Fibroblast of the conjunctiva (primary cell): ENCODE measurements around the gene SMG1.

Source experiments
- DNase-seq: peaks from one replicate; pipeline ENCODE4 v3.0.0-alpha.2; 2010; ENCODE audit warnings: low read depth

Gene SMG1

DNA sequence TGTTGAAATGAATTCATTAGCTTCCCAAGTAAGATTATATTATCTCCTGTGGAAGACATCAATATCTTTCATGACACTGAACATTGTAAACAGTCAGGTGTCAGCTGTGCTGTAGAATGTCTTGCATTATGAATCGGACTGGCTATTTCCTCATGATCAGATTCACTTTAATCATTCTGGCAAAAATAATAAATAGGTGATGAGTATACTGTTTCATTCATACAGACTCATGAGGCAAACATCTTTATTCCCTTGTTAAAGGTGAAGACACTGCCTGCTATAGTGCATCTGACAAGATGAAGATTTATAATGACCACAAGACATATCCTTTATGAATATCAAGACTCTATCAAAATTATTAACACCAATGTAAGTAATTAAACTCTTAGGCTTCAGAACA lies 73.6 kb downstream of the SMG1 start:
- no peak for DNase-seq

DNA sequence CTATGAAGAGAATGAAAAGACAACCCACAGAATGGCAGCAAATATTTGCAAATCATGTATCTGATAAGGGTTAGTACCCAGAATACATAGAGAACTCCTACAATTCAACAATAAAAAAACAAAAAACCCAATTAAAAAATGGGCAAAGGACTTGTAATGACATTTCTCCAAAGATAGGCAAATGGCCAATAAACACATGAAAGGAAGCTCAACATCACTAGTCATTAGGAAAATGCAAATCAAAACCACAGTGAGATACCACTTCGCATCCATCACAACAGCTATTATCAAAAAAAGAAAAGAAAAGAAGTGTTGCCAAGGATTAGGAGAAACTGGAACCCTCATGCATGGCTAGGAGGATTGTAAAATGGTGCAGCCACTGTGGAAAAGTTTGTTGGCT lies 79.8 kb downstream of the SMG1 start:
- DNase-seq, result no peak

DNA sequence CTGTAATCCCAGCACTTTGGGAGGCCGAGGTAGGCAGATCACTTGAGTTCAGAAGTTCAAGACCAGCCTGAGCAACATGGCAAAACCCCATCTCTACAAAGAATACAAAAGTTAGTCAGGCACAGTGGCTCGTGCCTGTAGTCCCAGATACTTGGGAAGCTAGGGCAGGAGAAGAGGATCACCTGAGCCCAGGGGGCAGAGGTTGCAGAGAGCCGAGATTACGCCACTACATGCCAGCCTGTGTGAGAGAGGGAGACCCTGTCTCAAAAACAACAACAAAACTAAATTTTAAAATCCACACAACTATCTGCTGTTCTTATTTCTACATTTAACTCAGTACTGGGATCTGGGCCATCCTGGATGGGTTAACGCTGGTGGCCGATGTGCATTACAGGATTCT lies 83.6 kb downstream of the SMG1 start:
- DNase-seq, result no peak

DNA sequence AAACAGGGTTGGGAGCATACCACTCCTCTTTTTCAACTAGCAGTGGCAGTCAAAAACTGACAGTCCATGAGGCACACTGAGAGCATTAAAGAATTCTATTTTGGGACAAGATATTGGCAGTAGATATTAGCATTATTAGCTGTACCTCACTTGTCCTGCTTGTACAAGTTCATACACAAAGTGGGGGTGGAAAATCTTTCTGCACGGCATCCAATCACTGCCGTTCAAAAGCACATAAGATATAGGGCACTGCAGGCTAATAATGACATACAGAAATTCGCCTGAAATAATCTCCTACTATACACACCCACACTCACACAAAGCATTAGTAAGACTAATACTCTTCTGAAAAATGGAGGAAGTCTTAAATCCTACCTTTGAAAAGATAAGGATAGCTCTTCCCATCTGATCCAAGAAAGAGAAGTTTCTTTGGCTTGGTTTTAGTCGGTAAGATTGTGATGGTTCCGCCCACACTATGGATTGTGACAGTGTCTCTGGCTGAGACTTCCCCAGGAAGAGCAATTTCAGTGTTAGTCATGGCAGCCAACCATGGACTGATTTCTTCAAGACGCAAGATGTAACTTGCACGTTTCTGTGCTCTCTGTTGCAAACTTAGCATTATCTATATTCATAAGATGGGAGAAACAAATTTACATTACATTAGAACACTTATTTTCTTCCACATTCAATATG lies 84.2 kb downstream of the SMG1 start:
- DNase-seq, result no peak

DNA sequence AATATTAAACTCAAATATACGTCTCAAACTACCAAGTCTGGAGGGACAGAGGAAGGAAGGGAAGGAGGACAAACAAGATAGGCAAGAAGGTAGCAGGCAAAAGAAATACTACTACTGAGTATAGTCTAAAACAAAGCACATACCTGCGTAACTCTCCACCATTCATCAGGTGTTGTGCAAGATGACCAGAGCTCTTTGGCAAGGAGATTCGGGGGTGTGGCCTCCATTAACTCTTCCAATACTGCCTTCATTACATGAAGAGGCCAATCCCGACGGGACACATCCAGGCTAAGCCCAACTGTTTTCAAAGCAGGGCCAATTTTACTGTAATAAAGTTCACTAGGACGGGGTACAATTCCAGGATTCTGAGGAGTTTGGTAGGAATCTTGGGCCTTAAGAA lies 86.7 kb downstream of the SMG1 start:
- no peak for DNase-seq

DNA sequence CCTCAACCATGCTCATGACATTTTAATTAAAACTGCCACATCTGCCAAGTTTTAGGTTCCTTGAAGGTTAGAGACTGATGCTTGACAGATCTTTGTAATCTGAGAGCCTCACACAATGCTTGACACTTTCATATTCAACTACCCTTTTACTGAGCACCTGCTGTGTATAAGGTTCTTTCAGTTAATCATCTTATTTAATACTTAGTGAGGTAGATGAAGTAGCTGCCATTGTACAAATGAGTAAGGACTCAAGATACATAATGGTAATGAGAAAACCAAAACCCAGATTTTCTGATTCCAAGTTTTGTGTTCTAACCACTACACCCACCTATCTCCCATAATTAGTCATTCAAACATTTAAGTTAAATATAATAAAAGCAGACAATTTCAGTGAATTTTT lies 89.5 kb downstream of the SMG1 start:
- no peak for DNase-seq

DNA sequence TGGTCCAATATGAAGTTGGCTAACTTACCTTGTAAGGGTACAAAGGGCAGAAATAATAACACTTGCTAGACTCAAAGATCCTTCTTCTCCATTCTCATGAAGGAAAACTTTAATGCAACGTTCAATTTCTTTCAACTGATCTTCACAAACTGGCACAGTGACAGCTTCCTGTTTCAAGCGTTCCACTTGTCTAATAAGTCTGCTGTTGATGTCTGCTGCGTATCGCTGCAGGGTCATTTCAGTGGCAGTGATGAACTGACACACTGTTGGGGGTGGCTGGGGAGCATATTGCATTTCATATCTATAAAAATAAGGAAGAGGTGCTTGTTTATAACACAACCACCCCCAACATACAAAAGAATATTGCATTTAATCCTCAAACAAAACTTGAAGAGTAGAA lies 91.3 kb downstream of the SMG1 start:
- no peak for DNase-seq

DNA sequence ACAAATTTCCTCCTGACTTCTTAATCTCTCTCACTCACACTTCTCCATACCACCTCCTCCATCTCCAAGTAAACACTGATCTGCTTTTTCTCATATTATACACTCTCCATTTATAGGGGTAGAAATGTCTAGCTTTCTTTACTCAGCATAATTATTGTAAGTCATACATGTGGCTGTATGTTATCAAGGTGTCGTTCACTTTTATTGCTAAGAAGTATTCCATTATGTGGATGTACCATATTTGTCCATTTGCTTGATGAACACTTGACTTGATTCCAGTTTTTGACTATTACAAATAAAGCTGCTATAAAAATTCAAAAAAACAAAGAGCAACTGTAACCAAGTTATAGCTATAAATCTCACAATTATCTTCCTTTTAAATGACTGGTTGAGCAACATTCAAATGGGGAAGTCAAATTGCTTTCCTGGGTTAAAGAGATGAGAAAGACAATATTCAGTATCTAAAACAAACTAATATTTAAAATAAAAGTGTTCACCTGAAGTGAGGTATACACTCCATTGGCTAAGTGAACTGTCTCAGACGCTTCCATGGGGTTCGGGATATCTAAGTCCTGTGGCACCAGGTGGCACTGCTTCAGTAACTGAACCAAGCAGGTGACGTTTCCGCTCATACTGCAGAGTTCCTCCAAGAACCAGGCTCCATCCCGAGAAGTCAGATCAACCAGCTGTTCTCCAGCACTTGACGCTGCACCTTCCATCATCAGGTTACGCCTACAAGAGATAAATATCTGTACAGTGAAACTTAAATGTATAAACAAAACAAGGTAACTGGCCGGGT lies 92.3 kb downstream of the SMG1 start:
- DNase-seq, result no peak

DNA sequence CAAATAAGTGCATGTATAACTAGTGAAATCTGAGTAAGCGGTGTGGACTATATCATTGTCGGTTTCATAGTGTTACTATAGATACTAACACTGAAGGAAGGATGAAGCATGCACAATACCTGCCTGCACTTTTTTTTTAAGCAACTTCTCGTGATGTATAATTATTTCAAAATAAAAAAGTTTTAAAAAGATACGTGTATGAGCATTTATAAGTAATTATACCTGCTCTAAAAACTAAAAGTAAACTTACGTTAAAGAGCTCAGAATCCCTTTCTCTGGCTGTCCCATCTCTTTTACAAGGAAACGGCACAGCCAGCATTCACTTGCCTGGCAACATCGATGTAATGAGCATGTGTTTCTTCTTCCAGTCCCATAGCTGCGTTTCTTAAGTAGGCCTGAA lies 93.6 kb downstream of the SMG1 start:
- no peak for DNase-seq

DNA sequence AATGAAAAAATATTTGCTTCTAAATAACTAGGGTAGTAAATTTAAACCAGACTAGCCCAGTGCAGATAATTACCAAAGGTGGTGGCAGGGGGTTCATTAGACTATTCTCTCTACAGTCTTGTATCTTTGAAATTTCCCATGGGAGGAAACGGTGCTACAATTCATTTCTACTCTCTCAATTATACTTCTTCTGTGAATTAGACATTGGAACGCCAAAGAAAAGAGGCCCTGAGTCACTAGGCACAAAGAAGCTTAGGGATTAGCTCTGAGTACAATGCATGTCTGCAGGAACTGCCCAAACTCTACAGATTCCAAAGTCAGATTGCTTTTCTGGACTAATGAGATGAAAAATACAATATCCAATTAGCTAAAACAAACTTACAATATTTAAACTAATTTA lies 94.2 kb downstream of the SMG1 start:
- DNase-seq, result no peak

DNA sequence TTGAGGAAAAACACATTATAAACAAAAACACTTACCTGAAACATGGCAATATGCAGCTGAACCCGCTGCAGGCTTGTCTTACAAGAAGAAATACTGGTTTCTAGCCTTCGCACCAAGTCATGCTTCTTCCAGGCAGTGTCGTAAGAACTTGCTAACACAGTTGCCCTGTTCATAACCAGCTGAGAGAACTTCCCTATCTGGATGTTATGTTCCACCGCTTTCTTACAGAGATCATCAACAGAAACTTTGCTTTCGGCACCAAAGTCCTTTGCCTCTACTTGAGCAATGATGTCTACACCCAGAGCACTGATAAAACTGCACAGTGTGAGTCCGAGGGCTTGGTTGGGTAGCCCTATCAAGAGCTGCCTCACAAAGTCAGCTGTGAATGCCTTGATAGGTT lies 97.0 kb downstream of the SMG1 start:
- no peak for DNase-seq

DNA sequence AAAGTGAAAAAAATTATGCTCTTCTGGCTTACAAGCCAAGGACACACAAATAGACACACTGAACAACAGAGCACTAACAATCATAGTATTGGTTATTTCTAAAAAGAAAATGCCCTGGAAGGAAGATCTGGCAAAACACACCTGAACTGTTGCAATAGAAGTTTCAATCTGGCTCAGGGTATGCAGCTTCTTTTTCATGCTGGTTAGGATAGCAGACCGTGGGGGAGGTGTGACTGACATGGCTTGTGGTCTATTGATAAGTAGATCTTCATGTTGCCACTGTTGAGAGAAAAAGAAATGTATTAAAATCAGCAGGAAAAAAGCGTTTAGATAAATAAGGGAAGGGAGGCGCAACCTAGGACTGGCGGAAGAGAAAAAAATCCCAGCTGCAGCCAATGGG lies 98.3 kb downstream of the SMG1 start:
- no peak for DNase-seq

DNA sequence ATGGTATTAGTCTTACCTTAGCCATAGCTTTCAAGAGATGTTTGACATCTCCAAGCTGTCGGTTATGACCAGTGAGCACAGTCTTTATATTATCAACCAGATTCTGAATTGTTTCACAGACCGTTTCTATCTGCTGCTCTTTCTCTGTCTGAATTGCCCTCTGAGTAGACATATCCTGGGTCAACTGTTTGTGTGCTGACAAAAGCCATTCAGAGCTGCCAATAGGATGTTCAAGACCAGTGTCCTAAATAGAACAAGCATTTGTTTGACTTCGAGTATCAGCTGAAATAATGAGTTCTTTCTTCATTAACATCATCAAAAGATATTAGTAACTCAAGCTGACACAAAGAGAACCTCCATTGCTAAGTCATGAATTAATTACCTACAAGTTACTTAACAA lies 109.9 kb downstream of the SMG1 start:
- no peak for DNase-seq

DNA sequence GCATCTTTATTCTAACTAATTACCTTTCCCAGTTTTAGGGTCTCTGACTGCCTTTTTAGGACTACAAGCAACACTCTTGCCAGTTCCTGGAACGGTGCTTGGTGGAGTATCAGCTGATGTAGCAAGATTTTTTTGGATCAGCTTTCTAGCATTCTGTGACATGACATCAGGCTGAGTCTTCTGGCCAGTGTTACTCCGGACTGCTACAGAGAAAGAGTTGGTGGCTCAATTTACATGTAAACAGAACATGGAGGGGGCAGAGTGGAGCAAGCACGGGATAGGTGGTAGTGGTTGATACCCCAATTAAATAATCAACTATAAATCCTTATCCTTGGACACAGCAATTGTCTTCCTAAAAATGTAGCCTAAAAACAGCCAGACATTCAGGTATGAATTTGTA lies 114.3 kb downstream of the SMG1 start:
- no peak for DNase-seq

DNA sequence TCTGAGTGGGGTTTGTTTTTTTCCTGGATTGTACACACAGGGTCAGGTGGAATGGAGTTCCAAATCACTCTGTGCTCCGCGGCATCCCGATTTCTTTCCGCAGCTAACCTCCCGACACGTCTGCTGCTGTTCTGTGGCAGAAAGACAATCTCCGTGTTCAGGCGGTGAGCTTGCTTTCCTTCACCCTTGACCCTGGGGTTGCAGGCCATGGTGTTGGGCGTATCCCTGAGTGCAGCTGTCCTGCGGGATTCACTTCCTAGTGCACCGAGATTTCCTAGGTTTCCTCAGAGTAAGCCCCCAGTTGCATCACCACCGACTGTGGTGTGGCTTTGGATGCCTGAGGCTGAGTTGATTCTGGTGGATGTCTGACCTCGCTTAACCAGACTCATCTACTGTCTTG lies 117.0 kb downstream of the SMG1 start:
- no peak for DNase-seq

DNA sequence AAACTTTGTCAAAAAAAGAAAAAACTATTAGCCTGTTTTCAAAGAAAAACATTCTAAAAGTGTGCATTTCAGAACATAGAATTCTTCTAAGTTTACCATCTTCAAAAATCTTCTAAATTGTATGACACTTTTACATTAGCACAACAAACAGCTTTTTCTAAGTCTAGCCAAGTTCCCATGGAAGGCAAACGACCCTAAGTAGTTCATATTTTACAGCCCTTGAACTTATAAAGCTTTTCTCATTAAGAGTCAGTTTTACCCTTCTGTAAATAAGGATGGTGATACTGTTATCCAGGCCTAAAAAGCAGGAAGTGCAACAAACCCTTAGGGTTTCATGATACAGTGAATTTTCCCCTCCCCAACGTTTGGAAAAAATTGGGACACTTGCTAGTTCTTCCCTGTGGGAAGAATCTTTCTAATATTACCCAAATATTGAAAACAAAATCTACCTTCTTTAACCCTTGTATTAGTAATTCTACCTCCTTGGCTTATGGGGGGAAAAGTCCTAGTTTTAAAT lies 120.9 kb downstream of the SMG1 start:
- no peak for DNase-seq

DNA sequence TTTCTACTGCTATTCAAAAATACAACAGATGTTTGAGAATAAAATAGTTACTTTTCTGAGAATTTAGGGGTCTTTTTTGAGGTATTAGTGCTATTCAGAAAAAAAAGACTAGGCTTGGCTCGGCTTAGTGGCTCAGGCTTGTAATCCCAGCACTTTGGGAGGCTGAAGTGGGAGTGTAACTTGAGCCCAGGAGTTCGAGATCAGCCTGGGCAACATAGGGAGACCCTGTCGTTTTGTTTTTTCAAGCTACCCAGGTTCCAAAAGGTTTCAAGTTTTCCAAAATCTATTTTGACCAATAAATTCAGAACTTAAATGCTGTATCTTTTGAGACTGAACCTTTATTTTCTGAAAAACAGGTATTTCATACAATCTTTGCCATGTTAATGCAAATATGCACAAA lies 121.7 kb downstream of the SMG1 start:
- no peak for DNase-seq

DNA sequence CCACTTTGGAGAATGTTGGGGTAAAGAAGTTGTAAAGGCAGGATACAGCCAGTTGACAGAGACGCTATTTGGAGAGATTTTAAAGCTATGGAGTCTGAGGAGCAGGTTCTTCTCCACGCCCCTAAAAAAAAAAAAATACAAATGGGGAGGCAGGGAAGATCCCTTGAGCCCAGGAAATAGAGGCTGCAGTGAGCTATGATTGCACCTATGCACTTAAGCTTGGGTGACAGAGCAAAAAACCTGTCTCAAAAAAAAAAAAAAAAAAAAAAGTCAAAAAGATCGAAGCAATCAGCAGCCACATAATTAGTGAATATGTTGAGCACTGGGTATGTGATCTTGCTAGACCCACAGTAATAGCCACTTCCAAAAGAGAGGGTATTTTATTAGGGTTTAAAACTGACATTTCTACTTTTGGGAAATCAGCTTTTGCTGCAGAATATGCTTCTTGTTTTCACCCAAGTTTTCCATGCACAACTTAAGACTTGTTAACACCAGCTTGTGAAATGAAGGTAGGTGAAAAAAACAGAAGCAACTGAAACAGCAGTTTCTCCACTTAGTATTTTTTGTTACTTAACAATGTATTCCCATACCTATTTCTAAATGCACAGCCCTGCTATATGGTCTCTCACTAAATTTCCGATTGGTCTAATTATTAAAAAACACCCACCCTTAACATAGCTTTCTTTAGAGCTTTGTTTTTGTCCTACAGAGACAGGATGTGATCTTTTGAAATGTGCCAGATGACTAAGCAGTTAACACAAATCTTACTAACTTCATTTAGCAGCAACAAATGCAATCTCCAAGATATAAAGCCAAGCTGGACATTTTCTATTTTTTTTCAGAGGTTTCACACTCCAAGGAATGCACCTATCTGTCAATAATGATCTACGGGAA lies 122.4 kb downstream of the SMG1 start:
- DNase-seq, result peak; percentile 13

DNA sequence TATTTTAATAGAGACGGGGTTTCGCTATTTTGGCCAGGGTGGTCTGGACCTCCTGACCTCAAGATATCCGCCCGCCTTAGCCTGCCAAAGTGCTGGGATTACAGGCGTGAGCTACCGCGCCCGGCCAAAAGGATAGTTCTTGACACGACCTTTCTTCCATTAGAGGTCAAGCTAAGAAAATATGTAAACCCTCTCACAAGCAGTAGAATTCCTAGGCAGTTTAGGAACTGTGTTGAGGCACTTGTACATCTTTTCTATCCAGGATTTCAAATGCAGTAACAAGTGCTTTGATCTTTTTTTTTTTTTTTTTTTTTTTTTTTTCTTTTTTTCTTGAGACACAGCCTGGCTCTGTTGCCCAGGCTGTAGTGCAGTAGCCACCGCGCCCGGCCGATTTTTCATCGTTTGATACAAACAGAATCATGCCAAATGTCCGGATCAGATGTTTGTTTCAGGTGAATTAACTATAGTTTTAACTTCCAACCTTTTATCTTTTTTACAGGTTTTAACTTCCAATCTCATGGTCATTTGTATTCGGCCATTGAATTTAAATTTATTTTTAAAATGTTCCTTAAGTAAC lies 123.4 kb downstream of the SMG1 start:
- no peak for DNase-seq

DNA sequence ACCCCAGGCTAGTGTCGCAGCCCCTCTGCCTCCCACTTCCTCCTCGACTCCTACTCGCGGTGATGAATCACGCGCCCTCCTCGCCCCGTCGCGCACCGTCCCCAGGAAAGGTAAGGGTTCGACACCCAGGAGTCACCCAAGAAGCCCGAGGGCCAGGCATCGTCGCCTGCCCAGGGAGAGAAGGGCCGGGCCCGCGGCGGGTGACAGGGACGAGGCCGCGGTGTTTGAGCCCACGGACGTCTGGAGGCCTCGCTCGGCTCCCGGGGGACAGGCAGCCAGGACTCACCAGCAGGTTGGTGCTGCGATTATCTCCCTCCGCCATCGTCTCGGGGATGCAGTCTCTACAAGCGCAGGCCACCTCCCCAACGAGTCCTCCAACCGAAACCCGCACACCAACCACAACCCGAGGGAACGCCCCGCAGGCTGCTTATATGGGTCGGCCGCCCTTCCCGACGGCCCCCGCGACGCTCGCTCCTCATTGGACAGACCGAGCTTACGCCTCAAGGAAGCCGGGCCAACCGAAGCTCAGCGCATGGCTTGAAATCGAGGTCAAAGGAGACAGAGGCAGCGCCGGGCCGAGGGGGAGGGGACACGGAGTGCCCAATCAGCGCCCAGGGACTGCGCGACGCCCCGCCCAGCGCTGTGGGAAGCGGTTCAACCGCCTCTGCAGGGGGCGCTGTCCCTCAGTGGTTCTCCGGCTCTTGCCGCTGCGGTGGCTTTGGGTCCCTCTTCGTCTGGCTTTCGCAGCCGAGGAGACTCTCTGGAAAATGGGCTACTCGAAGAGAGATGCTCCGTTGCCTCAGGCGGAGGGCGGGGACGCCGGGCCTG lies 124.8 kb downstream of the SMG1 start, which contains the start of gene ARL6IP1:
TSS of gene ARL6IP1 (minus strand) at position 405 of the 828 bp plus-strand sequence. CDS start at position 322, 83 bp downstream.
- DNase-seq, result peak; percentile 100

DNA sequence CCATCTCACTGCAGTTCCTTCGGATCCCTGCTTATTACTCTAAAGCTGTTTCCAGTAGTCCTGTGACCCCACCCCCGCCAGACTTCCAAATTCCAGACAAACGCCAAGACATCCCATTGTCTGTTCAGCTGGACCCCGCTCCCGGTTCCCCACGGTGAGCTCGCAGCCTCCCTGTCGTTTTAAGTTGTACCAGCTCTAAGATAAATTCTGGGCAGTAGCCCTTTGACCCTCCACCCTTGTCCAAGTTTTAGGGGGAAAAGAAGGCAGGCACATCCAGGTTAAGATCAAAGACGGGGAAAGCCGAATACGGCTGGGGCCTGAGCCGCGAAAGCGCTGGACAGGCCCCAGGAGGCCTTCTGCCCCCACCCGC lies 125.4 kb downstream of the SMG1 start:
- no peak for DNase-seq
